Parathyroid adenoma (tissue), 2 donors: Measurements from ENCODE around the gene ENPP5.

Experiments
- H2AFZ ChIP-seq: fragments of 300-600 bp; sonication (generic); one replicate; pipeline ENCODE4 v1.7.0; 2017; ENCODE audit warnings: antibody characterized with exemption, mild to moderate bottlenecking
- H3K27ac ChIP-seq: fragments of 300-600 bp; sonication (generic); one replicate; pipeline ENCODE4 v1.7.0; 2017
- H3K27me3 ChIP-seq: fragments of 300-600 bp; sonication (generic); one replicate; pipeline ENCODE4 v1.7.0; 2017; ENCODE audit warnings: low read length; ENCODE audit not compliant: control insufficient read depth, insufficient read depth
- H3K36me3 ChIP-seq: fragments of 300-600 bp; sonication (generic); one replicate; pipeline ENCODE4 v1.7.0; 2017; ENCODE audit warnings: low read length; ENCODE audit not compliant: control insufficient read depth, insufficient read depth
- H3K4me1 ChIP-seq: fragments of 300-600 bp; sonication (generic); one replicate; pipeline ENCODE4 v1.7.0; 2017; ENCODE audit warnings: control low read depth
- H3K4me2 ChIP-seq: fragments of 300-600 bp; sonication (generic); one replicate; pipeline ENCODE4 v1.7.0; 2017; ENCODE audit warnings: low read length
- H3K4me3 ChIP-seq: fragments of 300-600 bp; sonication (generic); one replicate; pipeline ENCODE4 v1.7.0; 2017; ENCODE audit warnings: low read depth, low read length
- H3K79me2 ChIP-seq: fragments of 300-600 bp; sonication (generic); one replicate; pipeline ENCODE4 v1.7.0; 2017; ENCODE audit warnings: control low read depth
- H3K9ac ChIP-seq: fragments of 300-600 bp; sonication (generic); one replicate; pipeline ENCODE4 v1.7.0; 2017; ENCODE audit warnings: mild to moderate bottlenecking
- H3K9me3 ChIP-seq: fragments of 300-600 bp; sonication (generic); one replicate; pipeline ENCODE4 v1.7.0; 2017; ENCODE audit warnings: low read length; ENCODE audit not compliant: control insufficient read depth
- CTCF ChIP-seq: fragments of 300-600 bp; sonication (generic); IDR thresholded peaks from one replicate; pipeline ENCODE4 v1.7.0; 2017; ENCODE audit warnings: antibody characterized with exemption, mild to moderate bottlenecking
- donor health status: primary hyperparathyroidism.

The ENPP5 gene

DNA sequence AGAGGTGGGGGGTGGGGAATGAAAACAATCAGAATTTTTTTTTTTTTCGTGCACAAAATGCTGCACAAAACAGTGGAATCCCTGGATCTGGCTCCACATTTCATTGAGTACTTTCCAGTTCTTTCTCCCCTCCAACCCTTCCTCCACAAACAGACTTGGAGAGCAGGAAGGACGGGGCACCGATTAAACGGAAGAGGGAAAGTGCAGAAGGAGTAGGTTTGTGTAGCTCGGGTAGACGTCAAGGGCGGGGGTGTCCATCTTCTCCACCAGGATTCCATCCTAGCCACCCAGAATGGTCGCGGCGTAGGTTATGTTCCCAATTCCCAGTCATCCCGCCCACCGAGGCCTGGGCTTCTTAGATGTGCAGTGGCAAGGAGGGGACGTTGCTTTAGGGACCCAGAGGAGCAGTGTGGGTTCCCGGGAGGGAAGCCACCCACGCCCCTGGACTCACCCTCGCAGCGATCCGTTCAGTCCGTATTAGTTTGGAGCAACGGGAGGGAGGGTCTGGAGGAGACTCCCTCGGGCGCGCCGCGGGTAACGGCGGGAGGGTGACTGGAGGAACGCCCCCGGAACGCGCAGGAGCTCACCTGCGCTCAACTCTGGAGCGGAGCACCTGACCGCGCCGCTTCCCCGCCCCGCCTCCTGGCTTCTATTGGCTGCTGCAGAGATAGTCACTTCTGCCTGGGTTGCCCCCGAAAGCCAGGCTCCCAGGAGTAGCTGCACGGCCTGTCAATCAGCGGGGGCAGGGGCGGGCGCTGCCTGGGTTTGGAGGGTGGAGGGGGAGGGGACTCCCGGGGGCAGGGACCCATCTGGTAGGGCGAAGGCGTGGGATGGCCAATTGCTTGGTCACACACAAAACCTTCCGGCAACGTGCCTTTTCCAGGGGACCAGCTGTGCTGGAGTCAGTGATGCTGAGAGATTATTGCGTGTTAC is at the start of gene ENPP5:
Gene ENPP5, minus strand, starts transcription at position 624 of the 933 bp plus-strand sequence. CDS start 2,718 bp downstream, outside the sequence.
- peak; percentile 12 for TF ChIP-seq CTCF
- Histone ChIP-seq H3K27me3 (no peaks in the 10 kb centered on the region), H3K4me3 (peak within 1 kb of the TSS; percentile 82), H3K36me3 (no peaks in the 10 kb centered on the region), H3K9me3 (no peaks in the 10 kb centered on the region), H3K9ac (no peak within 1 kb of the TSS), H3K4me1 (no peaks in the 10 kb centered on the region), H3K27ac (peak within 1 kb of the TSS; percentile 78), H3K4me2 (peak within 1 kb of the TSS; percentile 72), H3K79me2 (peaks cover 4% of the 10 kb centered on the region), H2AFZ (peak within 1 kb of the TSS; percentile 95)

DNA sequence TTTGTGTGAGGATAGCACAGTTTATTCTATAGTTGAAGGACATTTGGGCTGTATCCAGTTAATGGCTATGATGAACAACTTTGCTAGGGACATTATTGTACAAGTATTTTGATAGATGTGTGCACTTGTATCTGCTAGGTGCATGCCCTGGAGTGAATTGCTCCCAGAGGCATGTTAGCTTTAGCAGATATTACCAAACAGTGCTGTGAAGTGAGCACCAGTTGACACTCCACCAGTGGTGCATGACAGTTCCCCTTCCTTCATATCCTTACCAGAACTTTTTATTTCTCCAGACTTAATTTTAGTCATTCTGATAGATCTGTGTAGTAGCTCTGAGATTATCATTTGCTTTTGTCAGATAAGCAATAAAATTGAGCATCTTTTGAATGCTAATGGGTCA is 48.9 kb upstream of the ENPP5 start:
- no peaks in the 10 kb centered on the region for H3K27me3 ChIP-seq
- no peaks in the 10 kb centered on the region for H3K4me1 ChIP-seq
- H3K27ac ChIP-seq, result no peak overlapping the region
- no peak overlapping the region for H3K9ac ChIP-seq
- H3K9me3 ChIP-seq, result no peaks in the 10 kb centered on the region
- TF ChIP-seq CTCF, result no peak
- H3K4me2 ChIP-seq, result no peak overlapping the region
- no peaks in the 10 kb centered on the region for H3K36me3 ChIP-seq
- no peak overlapping the region for H2AFZ ChIP-seq
- no peaks in the 10 kb centered on the region for H3K79me2 ChIP-seq
- no peak overlapping the region for H3K4me3 ChIP-seq

DNA sequence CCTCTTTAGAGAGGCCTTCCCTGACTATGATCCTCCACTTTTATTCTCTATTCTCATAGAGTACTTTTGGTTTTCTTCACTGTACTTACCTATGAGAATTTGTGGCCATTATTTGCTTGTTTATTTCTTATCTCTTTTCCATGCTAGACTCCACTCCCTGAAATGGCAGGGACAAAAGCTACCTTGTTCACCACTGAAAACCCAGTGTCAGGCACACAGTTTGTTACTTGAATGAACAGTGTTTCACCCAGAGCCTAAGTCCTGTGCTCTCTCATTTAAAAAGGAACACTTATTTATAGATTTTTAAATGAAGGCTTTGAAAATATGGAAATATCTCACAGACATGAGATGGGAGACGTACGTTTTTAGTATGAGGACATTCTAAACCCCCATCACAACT is 47.7 kb upstream of the ENPP5 start:
- Histone ChIP-seq H3K27me3 (no peaks in the 10 kb centered on the region), H3K79me2 (no peaks in the 10 kb centered on the region), H3K4me1 (no peaks in the 10 kb centered on the region), H3K27ac (no peak overlapping the region), H3K4me3 (no peak overlapping the region), H3K4me2 (no peak overlapping the region), H2AFZ (no peak overlapping the region), H3K9me3 (no peaks in the 10 kb centered on the region), H3K9ac (no peak overlapping the region), H3K36me3 (no peaks in the 10 kb centered on the region)
- no peak for TF ChIP-seq CTCF

DNA sequence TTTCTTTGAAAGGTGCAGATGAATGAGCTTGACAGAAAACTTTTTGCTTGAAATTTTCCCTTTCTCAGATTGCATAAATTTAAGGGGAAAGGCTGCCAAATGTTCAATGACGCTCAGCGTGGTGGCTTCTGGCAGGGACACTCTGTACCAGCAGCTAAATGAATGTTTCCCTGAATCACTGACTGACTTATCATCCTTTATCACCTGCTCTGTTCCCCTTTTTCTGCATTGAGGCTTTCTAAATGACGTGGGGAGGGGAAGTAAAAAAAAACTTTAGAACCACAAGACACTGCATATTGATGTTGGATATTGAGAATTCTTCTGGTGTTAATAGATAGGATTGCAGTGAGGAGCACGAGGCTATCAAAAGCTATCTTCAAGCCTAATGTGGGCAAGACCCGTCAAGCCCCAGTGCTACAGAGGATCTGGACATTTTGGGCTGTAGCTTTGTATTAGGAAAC is 46.9 kb upstream of the ENPP5 start:
- Histone ChIP-seq H3K9ac (no peak overlapping the region), H3K4me1 (no peaks in the 10 kb centered on the region), H3K4me3 (no peak overlapping the region), H3K27me3 (no peaks in the 10 kb centered on the region), H3K27ac (no peak overlapping the region), H3K36me3 (no peaks in the 10 kb centered on the region), H3K4me2 (no peak overlapping the region), H3K9me3 (no peaks in the 10 kb centered on the region), H2AFZ (no peak overlapping the region), H3K79me2 (no peaks in the 10 kb centered on the region)
- TF ChIP-seq CTCF, result no peak
